PC-9 (cell line): Measurements from ENCODE around the gene ZDHHC11B.
"Not testable (repeated sequence)": the region's sequence is repeated elsewhere in the genome, so short reads cannot be mapped to it uniquely, and the experiment has no call there.

Experiments
- EZH2 ChIP-seq: fragments of 200-600 bp; sonication (generic); IDR thresholded peaks from 2 replicates; pipeline ENCODE4 v1.8.0; 2017; ENCODE audit warnings: antibody characterized with exemption, low read depth
- TF ChIP-seq, protein P1 (sequence below): fragments of 200-600 bp; sonication (generic); conservative IDR thresholded peaks from 2 replicates; pipeline ENCODE4 v1.6.1; 2017; ENCODE audit warnings: mixed run types, antibody characterized with exemption, mild to moderate bottlenecking, moderate library complexity

- TF ChIP-seq EZH2 = not testable (repeated sequence)
- TF ChIP-seq, protein P1, sequence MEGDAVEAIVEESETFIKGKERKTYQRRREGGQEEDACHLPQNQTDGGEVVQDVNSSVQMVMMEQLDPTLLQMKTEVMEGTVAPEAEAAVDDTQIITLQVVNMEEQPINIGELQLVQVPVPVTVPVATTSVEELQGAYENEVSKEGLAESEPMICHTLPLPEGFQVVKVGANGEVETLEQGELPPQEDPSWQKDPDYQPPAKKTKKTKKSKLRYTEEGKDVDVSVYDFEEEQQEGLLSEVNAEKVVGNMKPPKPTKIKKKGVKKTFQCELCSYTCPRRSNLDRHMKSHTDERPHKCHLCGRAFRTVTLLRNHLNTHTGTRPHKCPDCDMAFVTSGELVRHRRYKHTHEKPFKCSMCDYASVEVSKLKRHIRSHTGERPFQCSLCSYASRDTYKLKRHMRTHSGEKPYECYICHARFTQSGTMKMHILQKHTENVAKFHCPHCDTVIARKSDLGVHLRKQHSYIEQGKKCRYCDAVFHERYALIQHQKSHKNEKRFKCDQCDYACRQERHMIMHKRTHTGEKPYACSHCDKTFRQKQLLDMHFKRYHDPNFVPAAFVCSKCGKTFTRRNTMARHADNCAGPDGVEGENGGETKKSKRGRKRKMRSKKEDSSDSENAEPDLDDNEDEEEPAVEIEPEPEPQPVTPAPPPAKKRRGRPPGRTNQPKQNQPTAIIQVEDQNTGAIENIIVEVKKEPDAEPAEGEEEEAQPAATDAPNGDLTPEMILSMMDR = not testable (repeated sequence)
These were observed 76.2 kb downstream of the ZDHHC11B start for GRCh38 chr5:708374-708773.
